ENCODE results near the gene PCSK5.

The PCSK5 gene

DNA sequence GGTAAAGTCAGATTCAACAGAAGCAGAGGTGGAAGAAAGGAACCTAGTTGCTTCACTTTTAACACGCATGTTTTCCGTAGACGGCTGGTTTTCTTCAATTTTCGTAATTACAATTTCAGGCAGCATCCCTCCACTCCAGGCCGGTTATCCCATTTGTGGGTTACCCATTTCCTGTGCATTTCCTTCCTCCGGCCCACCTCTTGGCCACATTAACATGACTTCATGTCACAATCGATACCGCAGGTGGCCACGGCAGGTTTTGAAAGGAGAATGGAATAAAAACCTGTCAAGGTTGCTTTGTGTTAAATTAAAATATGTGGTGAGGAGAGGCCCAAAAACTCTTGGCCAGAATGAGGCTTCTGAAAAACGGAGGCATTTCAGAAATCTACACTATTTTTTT lies 130.2 kb downstream of the PCSK5 start:
- no peaks in the 10 kb centered on the region for H3K36me3 ChIP-seq (ENCODE audit: control insufficient read depth, low read depth, low read length)
- peaks cover 26% of the 10 kb centered on the region for H3K4me1 ChIP-seq (ENCODE audit: control insufficient read depth, low read depth, low read length)
- H3K9me3 ChIP-seq (ENCODE audit: control insufficient read depth, low read depth, low read length) = no peaks in the 10 kb centered on the region
- no peak overlapping the region for H3K27ac ChIP-seq (ENCODE audit: low read length)
- H3K9ac ChIP-seq (ENCODE audit: low read length) = no peak overlapping the region
- H3K4me3 ChIP-seq (ENCODE audit: low read length) = no peak overlapping the region
- H3K27me3 ChIP-seq (ENCODE audit: control insufficient read depth, insufficient read depth, low read length) = no peaks in the 10 kb centered on the region

DNA sequence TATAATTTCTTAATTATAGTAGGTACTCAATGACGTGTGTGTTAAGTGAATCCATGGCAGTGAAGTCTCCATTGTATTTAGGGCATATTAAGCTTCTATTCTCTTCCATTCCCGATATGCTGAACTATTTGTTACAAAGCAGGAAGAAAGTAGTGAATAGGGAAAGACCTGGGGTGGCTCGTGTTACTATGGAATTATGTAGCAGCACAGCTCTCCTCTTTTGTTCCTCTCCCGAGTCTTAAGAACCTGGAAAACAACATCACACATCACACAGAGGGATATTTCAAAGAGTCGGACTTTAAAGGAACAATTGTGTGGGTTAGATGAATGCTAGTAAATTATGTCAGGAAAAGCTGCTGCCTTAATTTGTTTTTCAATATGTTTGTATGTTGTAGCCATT lies 131.8 kb downstream of the PCSK5 start:
- Histone ChIP-seq H3K9ac (ENCODE audit: low read length) (no peak overlapping the region), H3K4me3 (ENCODE audit: low read length) (no peak overlapping the region), H3K27me3 (ENCODE audit: control insufficient read depth, insufficient read depth, low read length) (no peaks in the 10 kb centered on the region), H3K4me1 (ENCODE audit: control insufficient read depth, low read depth, low read length) (peaks cover 29% of the 10 kb centered on the region), H3K27ac (ENCODE audit: low read length) (no peak overlapping the region), H3K9me3 (ENCODE audit: control insufficient read depth, low read depth, low read length) (no peaks in the 10 kb centered on the region), H3K36me3 (ENCODE audit: control insufficient read depth, low read depth, low read length) (no peaks in the 10 kb centered on the region)

DNA sequence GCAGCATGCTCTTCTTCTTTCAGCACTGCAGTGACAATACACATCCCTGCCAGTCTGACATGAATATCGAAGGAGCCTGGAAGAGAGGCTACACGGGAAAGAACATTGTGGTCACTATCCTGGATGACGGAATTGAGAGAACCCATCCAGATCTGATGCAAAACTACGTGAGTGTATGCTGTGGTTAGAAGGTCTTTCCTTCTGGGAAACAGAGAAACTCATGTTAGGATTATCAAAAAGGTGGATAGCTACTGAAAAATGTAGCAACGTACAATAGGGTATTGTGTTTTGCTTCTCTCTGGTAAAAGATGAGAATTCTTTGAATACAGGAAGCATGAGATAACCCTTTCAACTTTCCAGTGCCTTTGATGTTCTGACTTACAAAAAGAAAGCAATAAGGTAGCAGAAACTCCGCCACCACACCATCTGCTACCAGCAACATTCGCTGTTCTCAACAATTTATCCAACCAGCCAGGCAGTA lies 133.3 kb downstream of the PCSK5 start:
- Histone ChIP-seq H3K27ac (ENCODE audit: low read length) (no peak overlapping the region), H3K4me3 (ENCODE audit: low read length) (no peak overlapping the region), H3K4me1 (ENCODE audit: control insufficient read depth, low read depth, low read length) (peaks cover 19% of the 10 kb centered on the region), H3K27me3 (ENCODE audit: control insufficient read depth, insufficient read depth, low read length) (no peaks in the 10 kb centered on the region), H3K9me3 (ENCODE audit: control insufficient read depth, low read depth, low read length) (no peaks in the 10 kb centered on the region), H3K36me3 (ENCODE audit: control insufficient read depth, low read depth, low read length) (no peaks in the 10 kb centered on the region), H3K9ac (ENCODE audit: low read length) (no peak overlapping the region)

DNA sequence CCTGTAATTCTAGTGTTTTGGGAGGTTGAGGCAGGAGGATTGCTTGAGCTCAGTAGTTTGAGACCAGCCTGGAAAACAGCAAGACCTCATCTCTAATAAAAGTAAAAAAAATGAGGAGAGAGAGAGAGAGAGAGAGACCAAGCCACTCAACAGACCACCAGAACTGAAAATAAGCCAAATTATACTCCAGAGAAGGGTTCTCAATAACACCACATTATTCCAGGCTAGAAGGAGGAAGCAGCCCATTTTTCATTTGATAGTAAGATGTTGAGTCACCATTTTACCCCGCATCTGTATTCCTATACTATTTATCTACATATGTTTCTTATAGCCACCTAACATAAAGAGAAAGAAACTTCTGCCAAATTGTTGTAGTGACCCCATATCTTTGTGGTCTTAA lies 134.8 kb downstream of the PCSK5 start:
- Histone ChIP-seq H3K36me3 (ENCODE audit: control insufficient read depth, low read depth, low read length) (no peaks in the 10 kb centered on the region), H3K4me1 (ENCODE audit: control insufficient read depth, low read depth, low read length) (peaks cover 17% of the 10 kb centered on the region), H3K4me3 (ENCODE audit: low read length) (no peak overlapping the region), H3K27me3 (ENCODE audit: control insufficient read depth, insufficient read depth, low read length) (no peaks in the 10 kb centered on the region), H3K9me3 (ENCODE audit: control insufficient read depth, low read depth, low read length) (no peaks in the 10 kb centered on the region), H3K9ac (ENCODE audit: low read length) (no peak overlapping the region), H3K27ac (ENCODE audit: low read length) (no peak overlapping the region)

DNA sequence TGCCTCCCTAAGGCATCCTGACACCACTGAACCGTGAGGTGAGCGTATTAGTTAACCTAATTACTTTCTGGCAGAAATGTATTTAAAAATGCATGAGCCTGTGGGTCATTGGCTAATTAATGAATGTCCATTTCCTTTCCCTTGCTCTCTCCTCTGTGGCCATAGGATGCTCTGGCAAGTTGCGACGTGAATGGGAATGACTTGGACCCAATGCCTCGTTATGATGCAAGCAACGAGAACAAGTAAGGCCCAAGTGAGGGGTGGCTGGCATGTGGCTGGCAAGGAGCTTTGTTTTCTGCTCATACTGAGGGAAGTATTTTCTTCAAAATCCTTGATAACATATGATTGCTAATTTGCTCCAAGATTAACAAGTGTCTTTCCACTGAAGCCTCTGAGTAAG lies 136.3 kb downstream of the PCSK5 start:
- no peak overlapping the region for H3K9ac ChIP-seq (ENCODE audit: low read length)
- H3K36me3 ChIP-seq (ENCODE audit: control insufficient read depth, low read depth, low read length) = no peaks in the 10 kb centered on the region
- peaks cover 7% of the 10 kb centered on the region for H3K4me1 ChIP-seq (ENCODE audit: control insufficient read depth, low read depth, low read length)
- H3K4me3 ChIP-seq (ENCODE audit: low read length) = no peak overlapping the region
- H3K27me3 ChIP-seq (ENCODE audit: control insufficient read depth, insufficient read depth, low read length) = no peaks in the 10 kb centered on the region
- H3K27ac ChIP-seq (ENCODE audit: low read length) = no peak overlapping the region
- no peaks in the 10 kb centered on the region for H3K9me3 ChIP-seq (ENCODE audit: control insufficient read depth, low read depth, low read length)

DNA sequence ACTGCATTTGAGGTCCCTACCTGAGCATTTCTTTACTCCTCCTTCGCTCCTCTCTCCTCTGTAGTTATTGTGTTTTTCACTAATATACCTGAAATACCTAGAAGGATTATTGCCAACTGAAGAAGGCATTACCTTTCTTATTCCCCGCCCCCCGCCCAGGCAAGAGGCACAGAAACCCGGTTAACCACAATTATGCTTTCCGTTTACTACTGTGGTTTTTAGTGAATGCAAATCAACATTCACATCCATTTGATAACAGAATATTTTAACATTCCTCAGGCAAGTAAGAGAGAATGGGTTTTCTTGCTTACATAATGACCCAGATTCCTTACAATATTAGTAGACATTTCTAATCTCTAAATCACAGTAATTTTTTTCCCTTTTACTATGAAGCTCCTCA lies 136.9 kb downstream of the PCSK5 start:
- no peak overlapping the region for H3K4me3 ChIP-seq (ENCODE audit: low read length)
- no peak overlapping the region for H3K9ac ChIP-seq (ENCODE audit: low read length)
- H3K27me3 ChIP-seq (ENCODE audit: control insufficient read depth, insufficient read depth, low read length) = no peaks in the 10 kb centered on the region
- H3K4me1 ChIP-seq (ENCODE audit: control insufficient read depth, low read depth, low read length) = peaks cover 4% of the 10 kb centered on the region
- no peaks in the 10 kb centered on the region for H3K36me3 ChIP-seq (ENCODE audit: control insufficient read depth, low read depth, low read length)
- no peaks in the 10 kb centered on the region for H3K9me3 ChIP-seq (ENCODE audit: control insufficient read depth, low read depth, low read length)
- H3K27ac ChIP-seq (ENCODE audit: low read length) = no peak overlapping the region

- H3K9ac ChIP-seq (ENCODE audit: low read length) = no peak overlapping the region
- no peak overlapping the region for H3K4me3 ChIP-seq (ENCODE audit: low read length)
- no peaks in the 10 kb centered on the region for H3K27me3 ChIP-seq (ENCODE audit: control insufficient read depth, insufficient read depth, low read length)
- peaks cover 3% of the 10 kb centered on the region for H3K4me1 ChIP-seq (ENCODE audit: control insufficient read depth, low read depth, low read length)
- no peaks in the 10 kb centered on the region for H3K36me3 ChIP-seq (ENCODE audit: control insufficient read depth, low read depth, low read length)
- no peak overlapping the region for H3K27ac ChIP-seq (ENCODE audit: low read length)
- H3K9me3 ChIP-seq (ENCODE audit: control insufficient read depth, low read depth, low read length) = no peaks in the 10 kb centered on the region
Observed at GRCh38 chr9:76027861-76028260, 137.4 kb downstream of the PCSK5 start.

- H3K27ac ChIP-seq (ENCODE audit: low read length) = no peak overlapping the region
- H3K36me3 ChIP-seq (ENCODE audit: control insufficient read depth, low read depth, low read length) = no peaks in the 10 kb centered on the region
- no peaks in the 10 kb centered on the region for H3K9me3 ChIP-seq (ENCODE audit: control insufficient read depth, low read depth, low read length)
- H3K9ac ChIP-seq (ENCODE audit: low read length) = no peak overlapping the region
- peaks cover 2% of the 10 kb centered on the region for H3K4me1 ChIP-seq (ENCODE audit: control insufficient read depth, low read depth, low read length)
- no peaks in the 10 kb centered on the region for H3K27me3 ChIP-seq (ENCODE audit: control insufficient read depth, insufficient read depth, low read length)
- no peak overlapping the region for H3K4me3 ChIP-seq (ENCODE audit: low read length)
Observed at GRCh38 chr9:76032038-76032796, 141.7 kb downstream of the PCSK5 start.

DNA sequence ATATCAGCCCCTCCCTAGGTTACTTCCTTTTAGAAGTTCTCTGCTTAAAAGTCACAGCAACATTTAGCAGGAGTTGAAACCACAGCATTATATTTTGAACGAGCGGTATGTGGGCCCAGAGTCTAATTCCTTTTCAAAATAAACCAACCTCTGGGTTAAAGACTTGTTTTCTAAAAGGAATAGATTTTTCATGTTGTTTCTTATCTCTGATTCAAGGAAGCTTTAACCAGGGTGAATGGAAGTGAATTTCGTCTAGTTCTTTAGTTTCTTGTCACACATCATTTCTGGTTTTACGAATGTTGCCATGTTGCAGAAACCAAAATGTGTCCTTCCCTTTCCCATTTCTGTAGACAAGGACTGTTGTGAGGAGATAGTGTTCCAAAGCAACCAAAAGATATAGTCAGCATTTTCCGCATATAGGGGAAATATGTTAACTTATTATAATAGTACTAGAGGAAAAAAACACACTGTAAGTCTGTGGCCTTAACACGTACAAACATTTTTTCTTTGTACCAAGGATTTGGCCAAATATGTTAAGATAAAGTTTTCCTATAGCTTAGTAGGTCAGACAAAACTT lies 142.4 kb downstream of the PCSK5 start:
- H3K4me3 ChIP-seq (ENCODE audit: low read length) = no peak overlapping the region
- no peaks in the 10 kb centered on the region for H3K9me3 ChIP-seq (ENCODE audit: control insufficient read depth, low read depth, low read length)
- H3K36me3 ChIP-seq (ENCODE audit: control insufficient read depth, low read depth, low read length) = no peaks in the 10 kb centered on the region
- H3K27me3 ChIP-seq (ENCODE audit: control insufficient read depth, insufficient read depth, low read length) = no peaks in the 10 kb centered on the region
- H3K9ac ChIP-seq (ENCODE audit: low read length) = no peak overlapping the region
- no peak overlapping the region for H3K27ac ChIP-seq (ENCODE audit: low read length)
- peaks cover 8% of the 10 kb centered on the region for H3K4me1 ChIP-seq (ENCODE audit: control insufficient read depth, low read depth, low read length)

DNA sequence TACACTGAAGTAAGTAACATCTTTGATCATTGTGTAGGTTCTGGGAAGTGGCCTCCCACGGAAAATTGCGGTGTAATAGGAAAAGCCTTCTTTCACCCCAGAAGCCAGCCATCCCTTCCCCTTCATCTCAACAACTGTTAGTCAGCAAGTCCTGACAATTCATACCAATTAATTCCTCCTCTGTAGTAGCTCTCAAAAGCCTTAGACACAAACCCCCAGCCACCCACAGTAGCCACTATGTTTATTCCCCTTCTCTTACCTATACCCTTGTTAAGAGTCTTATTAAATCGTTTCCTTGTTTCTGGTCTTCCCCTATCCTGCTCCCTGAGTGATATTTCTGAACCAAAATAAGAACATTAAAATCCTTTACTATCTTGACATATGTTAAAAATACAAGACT lies 143.6 kb downstream of the PCSK5 start:
- H3K27me3 ChIP-seq (ENCODE audit: control insufficient read depth, insufficient read depth, low read length) = no peaks in the 10 kb centered on the region
- H3K36me3 ChIP-seq (ENCODE audit: control insufficient read depth, low read depth, low read length) = no peaks in the 10 kb centered on the region
- no peak overlapping the region for H3K27ac ChIP-seq (ENCODE audit: low read length)
- peaks cover 19% of the 10 kb centered on the region for H3K4me1 ChIP-seq (ENCODE audit: control insufficient read depth, low read depth, low read length)
- no peak overlapping the region for H3K4me3 ChIP-seq (ENCODE audit: low read length)
- H3K9me3 ChIP-seq (ENCODE audit: control insufficient read depth, low read depth, low read length) = no peaks in the 10 kb centered on the region
- H3K9ac ChIP-seq (ENCODE audit: low read length) = no peak overlapping the region

GRCh38 chr9:76036762-76037161 lies 146.3 kb downstream of the PCSK5 start:
- Histone ChIP-seq H3K27ac (ENCODE audit: low read length) (no peak overlapping the region), H3K9ac (ENCODE audit: low read length) (no peak overlapping the region), H3K4me3 (ENCODE audit: low read length) (no peak overlapping the region), H3K36me3 (ENCODE audit: control insufficient read depth, low read depth, low read length) (no peaks in the 10 kb centered on the region), H3K4me1 (ENCODE audit: control insufficient read depth, low read depth, low read length) (peaks cover 19% of the 10 kb centered on the region), H3K27me3 (ENCODE audit: control insufficient read depth, insufficient read depth, low read length) (no peaks in the 10 kb centered on the region), H3K9me3 (ENCODE audit: control insufficient read depth, low read depth, low read length) (no peaks in the 10 kb centered on the region)
